NCI-H1105 treated with DMSO at 0.1 percent for 48 hours (cell line): ENCODE data around the gene UBL5.

ENCODE experiments used
- DNase-seq: peaks from one replicate; lab custom pipeline; 2025; lab: John Stamatoyannopoulos, UW

Gene UBL5

GRCh38 chr19:9854282-9854846 lies 26.6 kb downstream of the UBL5 start:
- no peak for DNase-seq

- DNase-seq, result no peak
Measured at GRCh38 chr19:9856609-9857008, 28.9 kb downstream of the UBL5 start.

GRCh38 chr19:9857076-9857721 lies 29.5 kb downstream of the UBL5 start:
- no peak for DNase-seq

GRCh38 chr19:9857920-9858746 lies 30.4 kb downstream of the UBL5 start:
- no peak for DNase-seq

GRCh38 chr19:9858766-9859165 lies 31.0 kb downstream of the UBL5 start:
- no peak for DNase-seq

- no peak for DNase-seq
Measured at GRCh38 chr19:9860407-9860806, 32.7 kb downstream of the UBL5 start.

- DNase-seq, result no peak
Measured at GRCh38 chr19:9861503-9861902, 33.8 kb downstream of the UBL5 start.

GRCh38 chr19:9862938-9863337 lies 35.2 kb downstream of the UBL5 start:
- no peak for DNase-seq

GRCh38 chr19:9863759-9864158 lies 36.0 kb downstream of the UBL5 start:
- DNase-seq, result no peak

- peak; percentile 4 for DNase-seq
Measured at GRCh38 chr19:9865732-9866501, 38.2 kb downstream of the UBL5 start.

- DNase-seq, result no peak
Measured at GRCh38 chr19:9868983-9869617, 41.4 kb downstream of the UBL5 start.

- no peak for DNase-seq
Measured at GRCh38 chr19:9871626-9872338, 44.1 kb downstream of the UBL5 start.

- no peak for DNase-seq
Measured at GRCh38 chr19:9872618-9873242, 45.0 kb downstream of the UBL5 start.

GRCh38 chr19:9875031-9875627 lies 47.4 kb downstream of the UBL5 start:
- no peak for DNase-seq

GRCh38 chr19:9875796-9876195 lies 48.1 kb downstream of the UBL5 start:
- no peak for DNase-seq

GRCh38 chr19:9877780-9878510 lies 50.2 kb downstream of the UBL5 start:
- DNase-seq, result no peak

- DNase-seq, result no peak
Measured at GRCh38 chr19:9878511-9879196, 50.9 kb downstream of the UBL5 start.
